ENCODE measurements around the gene TBX6.

TBX6 gene

DNA sequence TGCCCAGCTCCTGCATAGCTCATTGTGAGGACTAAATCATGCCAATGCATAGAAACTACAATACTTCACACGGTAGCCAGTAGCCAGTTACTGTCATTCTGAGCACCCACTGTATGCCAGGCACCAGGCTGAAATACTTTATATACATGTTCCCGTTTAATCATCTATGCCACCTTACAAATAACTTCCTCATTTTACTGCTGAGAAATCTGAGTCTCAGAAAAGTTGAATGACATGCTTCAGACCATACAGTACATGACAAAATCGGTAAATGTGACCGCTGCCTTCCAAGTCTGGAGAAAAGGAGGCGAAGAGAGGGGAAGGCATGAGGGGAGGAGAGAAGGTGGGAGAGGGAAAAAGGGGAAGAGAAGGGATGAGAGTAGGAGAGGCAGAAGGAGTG, 51.5 kb downstream of the TBX6 start:
- DNase-seq (ENCODE audit: insufficient read length) (no peak), FAIRE-seq (no peak)
- no peak for TF ChIP-seq TAF1 (IDR thresholded peaks at IDR 0.05; ENCODE audit: borderline replicate concordance, low read depth, low read length)
- TF ChIP-seq POLR2A (IDR thresholded peaks at IDR 0.05; ENCODE audit: low read depth, low read length), result no peak
- no peak for TF ChIP-seq POLR2AphosphoS5 (IDR thresholded peaks at IDR 0.05; ENCODE audit: low read depth, low read length)

Data from GM12892 (cell line).